Measurements from ENCODE around the gene ARHGEF28.

ARHGEF28 gene

GRCh38 chr5:73640861-73641320 is 14.9 kb downstream of the ARHGEF28 start:
- no peak for TF ChIP-seq MYC (IDR thresholded peaks at IDR 0.05; ENCODE audit: low read depth, low read length)
- no peak for TF ChIP-seq MAX (IDR thresholded peaks at IDR 0.05; ENCODE audit: low read depth, low read length)
- TF ChIP-seq, protein P1, sequence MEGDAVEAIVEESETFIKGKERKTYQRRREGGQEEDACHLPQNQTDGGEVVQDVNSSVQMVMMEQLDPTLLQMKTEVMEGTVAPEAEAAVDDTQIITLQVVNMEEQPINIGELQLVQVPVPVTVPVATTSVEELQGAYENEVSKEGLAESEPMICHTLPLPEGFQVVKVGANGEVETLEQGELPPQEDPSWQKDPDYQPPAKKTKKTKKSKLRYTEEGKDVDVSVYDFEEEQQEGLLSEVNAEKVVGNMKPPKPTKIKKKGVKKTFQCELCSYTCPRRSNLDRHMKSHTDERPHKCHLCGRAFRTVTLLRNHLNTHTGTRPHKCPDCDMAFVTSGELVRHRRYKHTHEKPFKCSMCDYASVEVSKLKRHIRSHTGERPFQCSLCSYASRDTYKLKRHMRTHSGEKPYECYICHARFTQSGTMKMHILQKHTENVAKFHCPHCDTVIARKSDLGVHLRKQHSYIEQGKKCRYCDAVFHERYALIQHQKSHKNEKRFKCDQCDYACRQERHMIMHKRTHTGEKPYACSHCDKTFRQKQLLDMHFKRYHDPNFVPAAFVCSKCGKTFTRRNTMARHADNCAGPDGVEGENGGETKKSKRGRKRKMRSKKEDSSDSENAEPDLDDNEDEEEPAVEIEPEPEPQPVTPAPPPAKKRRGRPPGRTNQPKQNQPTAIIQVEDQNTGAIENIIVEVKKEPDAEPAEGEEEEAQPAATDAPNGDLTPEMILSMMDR (IDR thresholded peaks at IDR 0.05; ENCODE audit: low read depth, low read length), result no peak
- no peak for TF ChIP-seq POLR2A (IDR thresholded peaks at IDR 0.05; ENCODE audit: extremely low read depth, insufficient read length)
- no peak overlapping the region for H3K4me3 ChIP-seq (ENCODE audit: low read depth, low read length)
- no peak for DNase-seq (ENCODE audit: low read depth)

- DNase-seq (ENCODE audit: low read depth), result no peak
- H3K4me3 ChIP-seq (ENCODE audit: low read depth, low read length), result no peak overlapping the region
- TF ChIP-seq, protein P1 (IDR thresholded peaks at IDR 0.05; ENCODE audit: low read depth, low read length), result no peak
- TF ChIP-seq POLR2A (IDR thresholded peaks at IDR 0.05; ENCODE audit: extremely low read depth, insufficient read length) (no peak), MYC (IDR thresholded peaks at IDR 0.05; ENCODE audit: low read depth, low read length) (no peak), MAX (IDR thresholded peaks at IDR 0.05; ENCODE audit: low read depth, low read length) (no peak)
These were observed 15.8 kb downstream of the ARHGEF28 start for GRCh38 chr5:73641811-73642210.

DNA sequence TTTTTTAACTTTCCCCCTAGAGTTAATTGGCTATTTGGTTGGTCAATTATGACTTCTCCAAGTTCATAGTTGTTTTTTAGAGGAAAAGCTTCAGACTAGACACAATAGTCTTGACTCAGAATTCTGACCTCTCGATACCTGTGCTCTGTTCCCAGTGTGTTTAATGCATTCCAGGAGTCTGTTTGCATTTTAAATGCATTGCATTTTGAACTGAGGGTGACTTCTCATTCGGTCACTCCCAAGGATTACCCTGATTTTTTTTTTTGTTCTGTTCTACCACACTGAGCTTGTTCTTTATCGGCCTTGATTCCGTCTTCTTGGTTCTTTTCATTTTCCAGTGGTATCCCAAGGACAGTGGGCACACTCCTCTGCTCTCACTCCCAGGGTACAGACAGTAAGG is 16.3 kb downstream of the ARHGEF28 start:
- DNase-seq (ENCODE audit: low read depth), result no peak
- H3K4me3 ChIP-seq (ENCODE audit: low read depth, low read length), result no peak overlapping the region
- TF ChIP-seq MYC (IDR thresholded peaks at IDR 0.05; ENCODE audit: low read depth, low read length) (no peak), POLR2A (IDR thresholded peaks at IDR 0.05; ENCODE audit: extremely low read depth, insufficient read length) (no peak), MAX (IDR thresholded peaks at IDR 0.05; ENCODE audit: low read depth, low read length) (no peak)
- TF ChIP-seq, protein P1 (IDR thresholded peaks at IDR 0.05; ENCODE audit: low read depth, low read length), result no peak

DNA sequence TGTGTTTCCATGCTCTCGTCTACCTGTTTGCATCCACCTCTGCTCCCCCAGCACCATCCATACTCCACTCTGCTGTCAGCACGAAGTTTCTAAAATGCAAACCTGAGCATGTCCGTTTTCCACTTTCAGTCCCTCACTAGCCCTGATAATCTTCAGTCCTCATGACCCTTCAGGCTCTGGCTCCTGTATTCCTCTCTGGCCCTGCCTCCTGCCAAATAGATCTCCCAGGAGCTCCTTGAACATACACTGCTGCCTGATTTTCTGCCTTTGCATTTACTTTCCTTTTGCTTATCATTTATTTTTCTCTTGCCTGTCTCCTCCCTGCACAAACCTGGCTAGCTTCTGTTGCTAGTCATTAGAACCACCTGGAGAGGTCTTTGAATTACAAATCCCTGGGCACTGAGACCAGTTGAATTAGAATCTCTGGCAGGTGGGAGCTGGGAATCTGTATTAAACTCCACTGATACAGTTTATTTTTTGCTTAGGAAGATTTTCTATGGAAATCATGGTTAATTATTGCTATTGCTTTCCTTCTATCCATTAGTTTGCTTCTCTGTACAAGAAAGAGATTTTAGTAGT is 18.5 kb downstream of the ARHGEF28 start:
- TF ChIP-seq POLR2A (IDR thresholded peaks at IDR 0.05; ENCODE audit: extremely low read depth, insufficient read length), result no peak
- TF ChIP-seq, protein P1 (IDR thresholded peaks at IDR 0.05; ENCODE audit: low read depth, low read length), result no peak
- TF ChIP-seq MAX (IDR thresholded peaks at IDR 0.05; ENCODE audit: low read depth, low read length), result no peak
- no peak for TF ChIP-seq MYC (IDR thresholded peaks at IDR 0.05; ENCODE audit: low read depth, low read length)
- DNase-seq (ENCODE audit: low read depth), result no peak
- H3K4me3 ChIP-seq (ENCODE audit: low read depth, low read length), result no peak overlapping the region

GRCh38 chr5:73647721-73648120 is 21.7 kb downstream of the ARHGEF28 start:
- no peak overlapping the region for H3K4me3 ChIP-seq (ENCODE audit: low read depth, low read length)
- no peak for DNase-seq (ENCODE audit: low read depth)
- TF ChIP-seq, protein P1 (IDR thresholded peaks at IDR 0.05; ENCODE audit: low read depth, low read length), result no peak
- TF ChIP-seq POLR2A (IDR thresholded peaks at IDR 0.05; ENCODE audit: extremely low read depth, insufficient read length) (no peak), MYC (IDR thresholded peaks at IDR 0.05; ENCODE audit: low read depth, low read length) (no peak), MAX (IDR thresholded peaks at IDR 0.05; ENCODE audit: low read depth, low read length) (no peak)

Data from NB4 (cell line).